HG02623 (cell line): ENCODE measurements around the gene IL22RA2.

ENCODE experiments used
- ATAC-seq: cut with Tn5 transposase; IDR thresholded peaks from one replicate; pipeline ENCODE4 v1.9.1; 2021; ENCODE audit warnings: moderate library complexity; ENCODE audit not compliant: unreplicated experiment

IL22RA2 gene

DNA sequence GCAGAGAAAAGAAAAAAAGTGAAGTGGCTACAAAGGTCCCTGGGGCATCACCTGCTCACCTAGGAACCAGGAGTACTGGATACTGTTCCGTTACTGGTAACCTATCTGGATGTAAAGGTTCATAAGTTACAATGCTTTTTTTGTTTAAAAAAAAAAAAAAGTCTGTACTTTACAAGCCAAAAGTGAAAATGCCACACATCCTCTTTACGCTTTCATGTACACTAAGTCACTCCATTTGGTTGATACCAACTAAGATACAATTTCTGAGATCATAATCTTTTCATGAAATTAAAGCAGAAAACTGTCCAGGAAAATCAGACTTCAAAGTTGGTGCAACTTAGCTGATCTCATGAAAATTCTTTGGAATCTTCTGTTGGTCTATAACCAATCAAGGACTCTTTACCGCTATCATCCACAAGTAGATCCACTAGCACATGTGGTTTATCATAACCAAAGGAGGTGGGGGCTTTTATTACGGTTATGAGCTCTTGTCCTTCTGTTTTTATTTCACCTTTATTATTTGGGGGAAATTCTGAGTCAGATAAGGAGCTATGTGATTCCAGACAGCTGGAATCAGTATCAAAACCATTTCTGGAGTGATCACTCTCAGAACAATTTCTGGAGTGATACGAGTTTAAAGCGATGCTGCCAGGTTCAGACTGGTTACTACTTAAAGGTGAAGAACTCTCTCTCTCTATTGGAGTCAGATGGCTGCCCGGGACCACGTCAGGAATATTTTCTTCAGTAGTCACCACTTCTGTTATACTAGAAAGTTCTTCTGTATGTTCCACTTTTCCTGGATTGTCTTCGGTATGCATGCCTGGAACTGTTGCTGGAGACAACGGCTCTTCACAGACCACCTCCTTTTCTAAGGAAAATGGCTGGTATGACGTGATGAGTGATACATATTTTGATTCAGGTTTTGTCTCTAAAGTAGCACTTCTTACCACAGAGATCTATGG, 24.5 kb upstream of the IL22RA2 start:
- no peak for ATAC-seq

GRCh38 chr6:137193256-137194070, 20.0 kb upstream of the IL22RA2 start:
- no peak for ATAC-seq

GRCh38 chr6:137192821-137193220, 19.4 kb upstream of the IL22RA2 start:
- no peak for ATAC-seq

DNA sequence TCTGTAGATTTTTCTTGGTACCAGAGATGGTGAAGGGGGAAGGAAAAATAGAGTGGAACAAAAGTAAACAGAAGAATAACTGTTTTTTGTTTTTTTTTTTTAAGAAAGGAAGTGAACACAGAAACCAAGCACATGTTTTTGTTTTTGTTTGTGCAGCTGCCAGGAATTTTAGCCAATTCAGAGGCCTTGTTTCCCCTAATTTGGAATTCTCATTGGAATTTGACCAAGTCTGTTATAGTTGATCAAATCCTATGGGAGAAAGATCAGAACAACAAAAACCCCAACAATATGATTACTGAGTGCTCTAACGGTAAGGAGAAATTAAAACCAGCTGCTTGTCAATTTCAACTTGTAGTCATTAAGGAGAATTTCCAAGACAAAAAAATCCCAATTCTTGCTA, 18.2 kb upstream of the IL22RA2 start:
- no peak for ATAC-seq

GRCh38 chr6:137191236-137191635, 17.8 kb upstream of the IL22RA2 start:
- no peak for ATAC-seq

DNA sequence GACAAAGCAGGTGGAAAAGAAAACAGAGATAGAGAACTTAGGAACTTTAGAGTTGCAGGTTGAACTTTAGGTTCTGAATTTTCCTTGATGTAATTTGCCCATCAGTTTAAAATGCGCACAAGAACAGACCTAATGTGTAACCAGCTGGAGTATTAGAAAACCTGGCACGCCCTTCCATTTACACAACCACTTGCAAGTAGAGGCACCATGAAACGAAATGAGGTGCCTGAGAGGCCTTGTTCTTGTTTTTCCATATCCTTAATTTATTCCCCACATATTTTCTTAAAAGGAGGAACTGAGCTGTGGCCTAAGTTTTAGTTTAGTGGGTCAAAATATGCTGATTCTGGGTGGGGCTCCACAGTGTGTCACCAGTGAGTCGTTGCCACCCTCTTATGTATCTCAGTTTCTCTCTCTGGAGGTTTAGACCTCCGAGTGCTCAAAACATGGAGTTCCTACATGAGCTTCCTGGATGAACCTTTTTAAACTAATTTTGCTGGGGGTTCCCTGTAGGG, 17.2 kb upstream of the IL22RA2 start:
- ATAC-seq = no peak

GRCh38 chr6:137188855-137189254, 15.4 kb upstream of the IL22RA2 start:
- no peak for ATAC-seq

- no peak for ATAC-seq
Measured at GRCh38 chr6:137185290-137185689, 11.8 kb upstream of the IL22RA2 start.

DNA sequence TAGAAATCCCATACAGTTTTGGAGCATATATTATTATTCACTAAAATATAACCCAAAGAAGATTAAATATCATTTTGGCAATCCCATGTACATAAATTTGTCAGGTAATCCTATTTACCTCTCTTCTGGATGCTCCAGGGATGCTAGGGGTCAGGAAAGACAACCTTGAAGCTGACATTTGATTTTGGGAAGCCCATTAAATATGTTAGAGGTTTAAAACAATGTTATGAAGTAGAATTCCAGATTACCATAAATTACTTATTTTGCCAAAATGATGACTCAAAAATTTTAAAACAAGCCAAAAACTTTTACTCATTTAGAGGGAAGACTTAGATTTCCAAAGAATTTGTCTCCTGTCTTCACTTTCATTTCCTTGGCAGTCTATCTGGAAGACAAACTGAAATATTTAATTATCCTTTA, 9.2 kb upstream of the IL22RA2 start:
- ATAC-seq = no peak

DNA sequence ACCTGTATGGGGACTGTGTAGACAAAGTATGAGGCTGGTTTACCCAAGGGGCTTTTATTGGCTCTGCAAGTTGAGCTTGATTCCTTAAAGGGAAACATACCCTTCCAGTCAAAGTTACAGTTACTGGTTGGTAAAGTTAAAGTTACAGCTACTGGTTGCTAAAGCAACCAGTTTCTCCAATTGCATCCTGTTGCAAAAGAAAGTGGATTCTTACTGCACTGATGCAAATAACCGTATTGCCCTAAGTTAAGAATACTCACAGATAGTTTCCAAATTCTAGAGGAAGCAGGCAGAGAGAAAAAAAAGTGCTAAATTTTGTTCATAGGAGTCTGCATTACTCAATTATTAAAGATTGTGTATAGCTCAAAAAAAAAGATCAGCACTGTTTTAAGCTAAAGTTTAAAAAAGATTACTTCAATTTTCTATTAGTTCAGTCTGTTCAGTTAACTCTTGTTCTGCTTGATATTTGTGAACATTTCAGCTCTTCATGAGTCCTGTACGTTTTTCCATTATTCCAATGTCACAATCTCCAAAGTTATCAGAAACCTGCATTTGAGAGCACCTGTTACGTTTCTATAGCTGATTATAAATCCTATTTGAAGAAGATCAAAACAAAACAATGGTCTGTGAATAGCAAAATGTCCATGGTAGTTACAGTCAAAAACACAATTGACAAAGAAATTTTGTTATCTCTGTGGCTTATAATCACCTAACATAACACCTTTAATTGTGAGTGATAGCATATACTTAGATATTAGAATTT, 8.6 kb upstream of the IL22RA2 start:
- no peak for ATAC-seq

GRCh38 chr6:137177611-137178010, 4.2 kb upstream of the IL22RA2 start:
- ATAC-seq = no peak

DNA sequence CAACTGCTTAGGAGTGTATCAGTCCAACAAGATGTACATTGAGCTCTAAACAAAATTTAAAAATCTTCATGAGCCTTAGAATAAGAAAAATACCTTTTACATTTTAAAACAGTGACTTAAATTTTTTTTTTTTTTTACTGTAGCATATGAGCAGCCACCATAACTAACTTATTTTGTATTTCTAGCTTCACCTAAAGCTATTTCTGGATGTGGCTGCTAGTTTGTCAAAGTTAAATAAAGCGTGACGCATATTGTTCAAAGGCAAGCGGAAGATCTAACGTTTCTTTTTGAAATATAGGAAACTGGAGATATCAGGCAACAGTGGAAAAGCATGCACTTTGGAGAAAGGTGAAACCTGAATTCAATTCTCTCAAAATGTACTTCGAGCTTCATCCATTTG, 3.3 kb upstream of the IL22RA2 start:
- ATAC-seq = no peak

DNA sequence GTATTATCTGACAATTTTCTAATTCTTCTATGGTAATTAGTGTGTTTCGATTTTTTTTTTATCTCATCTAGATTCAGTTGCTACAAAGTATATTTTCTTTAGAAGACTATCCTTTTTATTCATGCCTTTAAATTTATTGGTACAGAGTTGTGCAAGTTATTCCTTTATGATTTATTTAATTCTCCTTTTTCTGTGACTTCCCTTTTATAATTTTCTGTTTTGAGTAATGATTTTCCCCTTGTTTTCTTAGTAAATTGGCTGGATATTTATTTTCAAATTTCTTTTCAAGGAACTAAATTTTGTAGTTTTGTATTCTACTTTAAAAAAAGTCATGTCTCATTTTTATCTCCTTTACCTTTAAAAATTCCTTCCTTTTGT, 2.4 kb upstream of the IL22RA2 start:
- no peak for ATAC-seq

GRCh38 chr6:137175157-137175867, 1.9 kb upstream of the IL22RA2 start:
- no peak for ATAC-seq

DNA sequence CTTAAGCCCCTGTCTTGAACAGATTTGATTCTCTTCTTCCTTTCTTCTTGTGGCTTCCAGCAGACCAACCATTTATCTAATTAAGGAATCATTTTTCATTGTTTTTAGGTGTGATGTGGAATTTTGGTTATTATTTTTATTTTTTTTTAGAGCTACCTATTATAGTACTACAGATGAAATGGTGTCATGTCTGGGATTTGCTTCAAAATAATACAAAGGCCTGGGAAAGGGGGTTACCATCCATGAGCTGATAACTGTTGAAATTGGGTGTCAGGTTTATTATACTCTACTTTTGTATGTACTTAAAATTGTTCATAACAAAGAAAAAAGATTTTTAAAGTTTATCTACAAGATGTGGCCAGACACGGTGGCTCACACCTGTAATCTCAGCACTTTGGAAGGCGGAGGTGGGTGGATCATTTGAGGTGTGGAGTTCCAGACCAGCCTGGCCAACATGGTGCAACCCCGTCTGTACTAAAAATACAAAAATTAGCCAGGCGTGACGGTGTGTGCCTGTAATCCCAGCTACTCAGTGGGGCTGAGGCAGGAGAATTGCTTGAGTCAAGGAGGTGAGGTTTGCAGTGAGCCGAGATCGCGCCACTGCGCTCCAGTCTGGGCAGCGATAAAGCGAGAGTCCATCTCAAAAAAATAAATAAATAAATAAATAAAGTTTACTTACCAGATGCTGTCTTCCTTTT, 561 bp downstream of the IL22RA2 start:
- no peak for ATAC-seq

DNA sequence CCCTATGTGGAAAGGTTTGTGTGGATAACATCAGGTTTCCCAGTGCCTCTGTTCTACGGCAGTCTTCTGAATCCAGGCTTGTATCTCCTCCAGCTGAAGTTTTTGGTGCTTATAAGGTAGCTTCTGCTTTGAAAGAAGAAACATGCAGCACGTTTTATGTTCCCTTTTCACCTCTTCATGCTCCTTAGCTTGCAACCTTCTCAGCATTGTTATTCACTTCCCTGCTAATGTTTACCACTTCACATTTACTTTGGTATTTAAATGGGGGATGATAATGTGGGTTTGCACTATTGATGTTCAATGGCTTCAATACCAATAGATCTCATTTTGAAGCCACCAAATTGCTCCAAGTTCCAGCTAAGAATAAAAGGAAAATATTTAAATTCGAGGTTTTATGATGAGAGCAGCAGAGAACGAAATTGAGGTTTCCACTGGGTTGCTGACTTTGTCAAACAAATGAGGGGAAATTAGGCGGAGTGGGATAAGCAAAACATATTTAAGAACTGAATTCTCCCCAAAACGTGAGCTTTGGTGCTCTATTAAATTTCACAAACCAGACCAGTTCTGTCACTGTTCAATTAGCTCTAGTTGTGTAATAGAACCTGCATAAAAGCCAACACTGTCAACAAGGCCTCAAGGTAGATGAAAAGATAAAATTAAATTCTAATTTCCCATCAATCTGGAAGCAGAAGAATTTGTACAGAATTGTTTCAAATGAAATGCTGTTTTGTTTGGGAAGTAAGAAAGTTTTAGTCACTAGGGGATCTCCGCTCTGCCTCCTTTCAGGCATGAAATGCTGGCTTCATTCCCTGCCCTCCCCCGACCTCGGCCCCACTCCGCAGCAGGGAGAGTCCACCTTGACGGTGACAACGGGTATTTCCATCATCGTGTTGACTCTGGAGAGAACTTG, 1.4 kb downstream of the IL22RA2 start:
- no peak for ATAC-seq

GRCh38 chr6:137171053-137171374, 2.4 kb downstream of the IL22RA2 start:
- no peak for ATAC-seq

- ATAC-seq = no peak
Measured at GRCh38 chr6:137170266-137171052, 3.0 kb downstream of the IL22RA2 start.
